ENCODE measurements around the gene DENND1A. TPM values are rescaled to one million over a fixed set of nuclear protein-coding genes. Genes with fewer than 3 reads are reported as not detected.

DENND1A gene
- total RNA-seq, 1 donor from 2014 or later = 48.1 TPM

DNA sequence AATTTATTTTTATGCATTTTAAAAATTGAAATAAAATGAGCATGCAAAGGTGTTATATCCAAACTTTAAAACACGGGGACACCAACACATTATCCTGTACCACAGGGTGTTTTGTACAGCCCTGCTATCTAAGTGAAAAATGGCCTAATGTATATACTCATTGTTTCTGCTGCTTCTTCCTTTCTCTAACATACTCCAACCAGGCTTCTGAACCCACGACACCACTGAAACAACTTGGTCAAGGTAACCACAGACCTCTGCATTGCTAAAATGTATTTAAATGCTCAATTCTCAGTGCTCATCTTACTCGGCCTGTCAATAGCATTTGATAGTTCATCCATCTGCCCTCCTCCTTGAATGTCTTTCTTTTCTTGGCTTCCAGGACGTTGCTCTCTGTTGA is 48.3 kb downstream of the DENND1A start:
- Mint-ChIP-seq H3K9me3 (no peaks in the 10 kb centered on the region), H3K4me1 (no peaks in the 10 kb centered on the region), H3K27ac (no peak overlapping the region), H3K27me3 (ENCODE audit: insufficient read depth, low read depth) (peaks cover 5% of the 10 kb centered on the region), H3K4me3 (no peak overlapping the region), H3K36me3 (peaks cover 3% of the 10 kb centered on the region)
- Histone ChIP-seq H3K27ac (no peak overlapping the region), H3K9ac (no peak overlapping the region), H3K4me1 (peaks cover 3% of the 10 kb centered on the region), H3K4me2 (no peak overlapping the region), H3K9me3 (ENCODE audit: low read depth) (no peaks in the 10 kb centered on the region), H3K27me3 (no peaks in the 10 kb centered on the region), H3K36me3 (peaks cover 2% of the 10 kb centered on the region), H3K79me2 (ENCODE audit: low read depth) (peaks cover 71% of the 10 kb centered on the region), H2AFZ (replicated peaks) (no peak overlapping the region), H3F3A (ENCODE audit: low read depth) (peaks cover 6% of the 10 kb centered on the region), H3K4me3 (no peak overlapping the region), H4K20me1 (ENCODE audit: low read depth) (no peaks in the 10 kb centered on the region)
- TF ChIP-seq, protein P1, sequence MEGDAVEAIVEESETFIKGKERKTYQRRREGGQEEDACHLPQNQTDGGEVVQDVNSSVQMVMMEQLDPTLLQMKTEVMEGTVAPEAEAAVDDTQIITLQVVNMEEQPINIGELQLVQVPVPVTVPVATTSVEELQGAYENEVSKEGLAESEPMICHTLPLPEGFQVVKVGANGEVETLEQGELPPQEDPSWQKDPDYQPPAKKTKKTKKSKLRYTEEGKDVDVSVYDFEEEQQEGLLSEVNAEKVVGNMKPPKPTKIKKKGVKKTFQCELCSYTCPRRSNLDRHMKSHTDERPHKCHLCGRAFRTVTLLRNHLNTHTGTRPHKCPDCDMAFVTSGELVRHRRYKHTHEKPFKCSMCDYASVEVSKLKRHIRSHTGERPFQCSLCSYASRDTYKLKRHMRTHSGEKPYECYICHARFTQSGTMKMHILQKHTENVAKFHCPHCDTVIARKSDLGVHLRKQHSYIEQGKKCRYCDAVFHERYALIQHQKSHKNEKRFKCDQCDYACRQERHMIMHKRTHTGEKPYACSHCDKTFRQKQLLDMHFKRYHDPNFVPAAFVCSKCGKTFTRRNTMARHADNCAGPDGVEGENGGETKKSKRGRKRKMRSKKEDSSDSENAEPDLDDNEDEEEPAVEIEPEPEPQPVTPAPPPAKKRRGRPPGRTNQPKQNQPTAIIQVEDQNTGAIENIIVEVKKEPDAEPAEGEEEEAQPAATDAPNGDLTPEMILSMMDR (IDR thresholded peaks at IDR 0.05) = no peak
- TF ChIP-seq EZH2 (IDR thresholded peaks at IDR 0.05) (no peak), EZH2phosphoT487 (IDR thresholded peaks at IDR 0.05) (no peak)
- DNase-seq (ENCODE audit: low spot score) = no peak

DNA sequence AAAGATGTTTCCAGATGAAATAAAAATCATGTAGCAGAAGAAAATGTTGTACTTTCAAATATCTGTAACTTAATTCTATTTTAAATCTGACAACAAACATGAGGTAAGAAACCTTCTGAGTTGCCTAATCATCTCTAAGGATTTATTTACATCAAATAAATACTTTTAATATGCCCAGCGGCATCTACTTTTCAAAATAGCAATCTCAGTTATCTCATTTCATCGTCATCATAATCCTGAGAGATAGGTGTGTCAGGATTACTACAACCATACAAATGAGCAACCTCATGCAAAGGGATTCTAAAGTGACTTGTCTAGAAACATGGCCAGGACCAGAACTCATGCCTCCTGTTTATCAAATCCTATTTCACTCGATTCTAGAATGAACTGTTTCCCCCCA is 49.5 kb downstream of the DENND1A start:
- Histone ChIP-seq H3K27ac (no peak overlapping the region), H3K27me3 (no peaks in the 10 kb centered on the region), H3K9ac (no peak overlapping the region), H3K4me1 (no peaks in the 10 kb centered on the region), H2AFZ (replicated peaks) (no peak overlapping the region), H3K79me2 (ENCODE audit: low read depth) (peaks cover 59% of the 10 kb centered on the region), H4K20me1 (ENCODE audit: low read depth) (no peaks in the 10 kb centered on the region), H3K4me3 (no peak overlapping the region), H3F3A (ENCODE audit: low read depth) (no peaks in the 10 kb centered on the region), H3K9me3 (ENCODE audit: low read depth) (no peaks in the 10 kb centered on the region), H3K4me2 (no peak overlapping the region), H3K36me3 (peaks cover 3% of the 10 kb centered on the region)
- DNase-seq (ENCODE audit: low spot score) = no peak
- TF ChIP-seq, protein P1 (IDR thresholded peaks at IDR 0.05) = no peak
- TF ChIP-seq EZH2phosphoT487 (IDR thresholded peaks at IDR 0.05) = no peak
- TF ChIP-seq EZH2 (IDR thresholded peaks at IDR 0.05) = no peak
- Mint-ChIP-seq H3K36me3 (peaks cover 11% of the 10 kb centered on the region), H3K9me3 (no peaks in the 10 kb centered on the region), H3K4me3 (no peak overlapping the region), H3K4me1 (no peaks in the 10 kb centered on the region), H3K27me3 (ENCODE audit: insufficient read depth, low read depth) (peaks cover under 1% of the 10 kb centered on the region), H3K27ac (no peak overlapping the region)

DNA sequence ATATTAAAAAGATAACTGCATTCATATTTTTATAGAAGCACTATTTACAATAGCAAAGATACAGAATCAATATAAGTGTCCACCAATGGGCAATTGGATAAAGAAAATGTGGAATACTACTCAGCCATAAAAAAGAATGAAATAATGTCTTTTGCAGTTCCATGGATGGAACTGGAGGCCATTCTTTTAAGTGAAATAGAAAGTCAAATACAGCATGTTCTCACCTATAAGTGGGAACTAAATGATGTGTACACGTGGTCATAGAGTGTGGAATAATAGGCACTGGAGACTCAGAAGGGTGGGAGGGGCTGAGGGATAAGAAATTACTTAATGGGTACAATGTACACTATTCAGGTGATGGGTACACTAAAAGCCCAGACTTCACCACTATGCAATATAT is 53.2 kb downstream of the DENND1A start:
- H3F3A ChIP-seq (ENCODE audit: low read depth) = peaks cover 14% of the 10 kb centered on the region

More for the DNA sequence above, 53.2 kb downstream of the DENND1A start:
- Mint-ChIP-seq H3K9me3 (no peaks in the 10 kb centered on the region), H3K27ac (no peak overlapping the region), H3K27me3 (ENCODE audit: insufficient read depth, low read depth) (peaks cover 2% of the 10 kb centered on the region), H3K36me3 (peaks cover 11% of the 10 kb centered on the region), H3K4me1 (peaks cover 17% of the 10 kb centered on the region), H3K4me3 (no peak overlapping the region)
- DNase-seq (ENCODE audit: low spot score) = no peak
- H3K9me3 ChIP-seq (ENCODE audit: low read depth) = no peaks in the 10 kb centered on the region
- H2AFZ ChIP-seq (replicated peaks) = no peak overlapping the region
- H3K4me3 ChIP-seq = no peak overlapping the region
- peaks cover 21% of the 10 kb centered on the region for H3K4me1 ChIP-seq
- peaks cover 48% of the 10 kb centered on the region for H3K79me2 ChIP-seq (ENCODE audit: low read depth)
- no peak overlapping the region for H3K4me2 ChIP-seq
- TF ChIP-seq EZH2phosphoT487 (IDR thresholded peaks at IDR 0.05) = no peak
- no peak for TF ChIP-seq EZH2 (IDR thresholded peaks at IDR 0.05)
- TF ChIP-seq, protein P1 (IDR thresholded peaks at IDR 0.05) = no peak
- no peak overlapping the region for H3K27ac ChIP-seq
- H4K20me1 ChIP-seq (ENCODE audit: low read depth) = no peaks in the 10 kb centered on the region
- no peak overlapping the region for H3K9ac ChIP-seq
- no peaks in the 10 kb centered on the region for H3K27me3 ChIP-seq
- H3K36me3 ChIP-seq = peaks cover 3% of the 10 kb centered on the region
